ENCODE results near the gene YWHAQ. TPM values are rescaled to one million over a fixed set of nuclear protein-coding genes. Genes with fewer than 3 reads are reported as not detected.

Gene YWHAQ
- total and polyA plus RNA-seq, 2 donors (not counting 1 experiment from before 2014, with no cell fraction given), result 68.7 to 126 TPM

- H3K9me3 Mint-ChIP-seq (ENCODE audit: insufficient read depth), result no peaks in the 10 kb centered on the region
- no peak overlapping the region for H3K27ac Mint-ChIP-seq
- no peak for DNase-seq
- Histone ChIP-seq H3K79me2 (ENCODE audit: control insufficient read depth, insufficient read depth, low read length) (no peaks in the 10 kb centered on the region), H3K9ac (ENCODE audit: low read length) (no peak overlapping the region), H3K36me3 (replicated peaks in 1 of 2; ENCODE audit: control extremely low read depth in 1 of 2, control insufficient read depth in 1 of 2, extremely low read depth in 1 of 2, insufficient read depth in 2 of 2, low read length in 1 of 2) (peaks cover 2 to 3% of the 10 kb centered on the region in 2 experiments), H4K20me1 (ENCODE audit: control insufficient read depth, insufficient read depth, low read length, poor library complexity, severe bottlenecking) (no peaks in the 10 kb centered on the region), H3K4me2 (replicated peaks; ENCODE audit: low read depth, low read length, poor library complexity, severe bottlenecking) (no peak overlapping the region), H3K27ac (ENCODE audit: low read length in 2 of 2) (no peak overlapping the region), H3K27me3 (replicated peaks in 1 of 4; ENCODE audit: control extremely low read depth in 1 of 4, control insufficient read depth in 3 of 4, insufficient read depth in 4 of 4, low read length in 3 of 4) (no peaks in the 10 kb centered on the region), H3K4me3 (ENCODE audit: control extremely low read depth in 1 of 5, extremely low read depth in 1 of 5, insufficient read depth in 1 of 5, low read depth in 2 of 5, low read length in 4 of 5) (no peak overlapping the region), H2AFZ (ENCODE audit: insufficient read depth, low read depth, low read length, poor library complexity, severe bottlenecking) (no peak overlapping the region), H3K4me1 (ENCODE audit: control insufficient read depth in 2 of 2, insufficient read depth in 2 of 2, low read length in 2 of 2) (no peaks in the 10 kb centered on the region), H3K9me3 (ENCODE audit: control extremely low read depth in 1 of 3, control insufficient read depth in 2 of 3, insufficient read depth in 1 of 3, low read length in 2 of 3) (no peaks in the 10 kb centered on the region)
- POLR2A ChIA-PET, result interaction anchor here (1.5 kb wide), 1 partner anchor 23 kb away, joined by 3 read pairs; the partner anchor contains the start of gene ADAM17
- WGBS (ENCODE audit: insufficient coverage), result 94% methylated on average over 7 of the region's 9 CpGs
- no peak overlapping the region for H3K4me3 Mint-ChIP-seq
- no peak for ATAC-seq (ENCODE audit: low read depth)
- TF ChIP-seq EZH2 (IDR thresholded peaks at IDR 0.05; ENCODE audit: borderline replicate concordance, insufficient read depth, low read depth, low read length, poor library complexity, severe bottlenecking), result no peak
- TF ChIP-seq, protein P1, sequence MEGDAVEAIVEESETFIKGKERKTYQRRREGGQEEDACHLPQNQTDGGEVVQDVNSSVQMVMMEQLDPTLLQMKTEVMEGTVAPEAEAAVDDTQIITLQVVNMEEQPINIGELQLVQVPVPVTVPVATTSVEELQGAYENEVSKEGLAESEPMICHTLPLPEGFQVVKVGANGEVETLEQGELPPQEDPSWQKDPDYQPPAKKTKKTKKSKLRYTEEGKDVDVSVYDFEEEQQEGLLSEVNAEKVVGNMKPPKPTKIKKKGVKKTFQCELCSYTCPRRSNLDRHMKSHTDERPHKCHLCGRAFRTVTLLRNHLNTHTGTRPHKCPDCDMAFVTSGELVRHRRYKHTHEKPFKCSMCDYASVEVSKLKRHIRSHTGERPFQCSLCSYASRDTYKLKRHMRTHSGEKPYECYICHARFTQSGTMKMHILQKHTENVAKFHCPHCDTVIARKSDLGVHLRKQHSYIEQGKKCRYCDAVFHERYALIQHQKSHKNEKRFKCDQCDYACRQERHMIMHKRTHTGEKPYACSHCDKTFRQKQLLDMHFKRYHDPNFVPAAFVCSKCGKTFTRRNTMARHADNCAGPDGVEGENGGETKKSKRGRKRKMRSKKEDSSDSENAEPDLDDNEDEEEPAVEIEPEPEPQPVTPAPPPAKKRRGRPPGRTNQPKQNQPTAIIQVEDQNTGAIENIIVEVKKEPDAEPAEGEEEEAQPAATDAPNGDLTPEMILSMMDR (IDR thresholded peaks at IDR 0.05), result no peak
- no peaks in the 10 kb centered on the region for H3K27me3 Mint-ChIP-seq
- intact Hi-C loops (cut with micrococcal nuclease), result no loop called here
- no peaks in the 10 kb centered on the region for H3K4me1 Mint-ChIP-seq
- CTCF ChIA-PET, result no interaction called here
These were observed 52.1 kb downstream of the YWHAQ start for GRCh38 chr2:9578467-9579235.

GRCh38 chr2:9574331-9574730, 56.5 kb downstream of the YWHAQ start:
- H3K36me3 ChIP-seq (replicated peaks in 1 of 2; ENCODE audit: control extremely low read depth in 1 of 2, control insufficient read depth in 1 of 2, extremely low read depth in 1 of 2, insufficient read depth in 2 of 2, low read length in 1 of 2), result no peaks in the 10 kb centered on the region
- ChIA-PET POLR2A (no interaction called here), CTCF (no interaction called here)
- no peak overlapping the region for H3K27ac Mint-ChIP-seq
- intact Hi-C loops (cut with micrococcal nuclease), result no loop called here
- no peak overlapping the region for H3K9ac ChIP-seq (ENCODE audit: low read length)
- ATAC-seq (ENCODE audit: low read depth) (no peak), DNase-seq (no peak)
- WGBS (ENCODE audit: insufficient coverage), result no CpG with 5 or more reads among the region's 2 CpGs
- TF ChIP-seq, protein P1 (IDR thresholded peaks at IDR 0.05), result no peak
- TF ChIP-seq EZH2 (IDR thresholded peaks at IDR 0.05; ENCODE audit: borderline replicate concordance, insufficient read depth, low read depth, low read length, poor library complexity, severe bottlenecking), result no peak
- no peaks in the 10 kb centered on the region for H3K79me2 ChIP-seq (ENCODE audit: control insufficient read depth, insufficient read depth, low read length)
- H3K4me1 ChIP-seq (ENCODE audit: control insufficient read depth in 2 of 2, insufficient read depth in 2 of 2, low read length in 2 of 2), result no peaks in the 10 kb centered on the region
- H3K9me3 ChIP-seq (ENCODE audit: control extremely low read depth in 1 of 3, control insufficient read depth in 2 of 3, insufficient read depth in 1 of 3, low read length in 2 of 3), result no peaks in the 10 kb centered on the region
- H2AFZ ChIP-seq (ENCODE audit: insufficient read depth, low read depth, low read length, poor library complexity, severe bottlenecking), result no peak overlapping the region
- H3K4me3 ChIP-seq (ENCODE audit: control extremely low read depth in 1 of 5, extremely low read depth in 1 of 5, insufficient read depth in 1 of 5, low read depth in 2 of 5, low read length in 4 of 5), result no peak overlapping the region
- H4K20me1 ChIP-seq (ENCODE audit: control insufficient read depth, insufficient read depth, low read length, poor library complexity, severe bottlenecking), result no peaks in the 10 kb centered on the region
- H3K27ac ChIP-seq (ENCODE audit: low read length in 2 of 2), result no peak overlapping the region
- H3K27me3 Mint-ChIP-seq, result no peaks in the 10 kb centered on the region
- H3K4me2 ChIP-seq (replicated peaks; ENCODE audit: low read depth, low read length, poor library complexity, severe bottlenecking), result no peak overlapping the region
- H3K4me3 Mint-ChIP-seq, result no peak overlapping the region
- no peaks in the 10 kb centered on the region for H3K9me3 Mint-ChIP-seq (ENCODE audit: insufficient read depth)
- no peaks in the 10 kb centered on the region for H3K27me3 ChIP-seq (replicated peaks in 1 of 4; ENCODE audit: control extremely low read depth in 1 of 4, control insufficient read depth in 3 of 4, insufficient read depth in 4 of 4, low read length in 3 of 4)
- H3K4me1 Mint-ChIP-seq, result no peaks in the 10 kb centered on the region

All from B cell (primary cell).